ENCODE results near the gene B3GNT3.

- TF ChIP-seq, protein P1, sequence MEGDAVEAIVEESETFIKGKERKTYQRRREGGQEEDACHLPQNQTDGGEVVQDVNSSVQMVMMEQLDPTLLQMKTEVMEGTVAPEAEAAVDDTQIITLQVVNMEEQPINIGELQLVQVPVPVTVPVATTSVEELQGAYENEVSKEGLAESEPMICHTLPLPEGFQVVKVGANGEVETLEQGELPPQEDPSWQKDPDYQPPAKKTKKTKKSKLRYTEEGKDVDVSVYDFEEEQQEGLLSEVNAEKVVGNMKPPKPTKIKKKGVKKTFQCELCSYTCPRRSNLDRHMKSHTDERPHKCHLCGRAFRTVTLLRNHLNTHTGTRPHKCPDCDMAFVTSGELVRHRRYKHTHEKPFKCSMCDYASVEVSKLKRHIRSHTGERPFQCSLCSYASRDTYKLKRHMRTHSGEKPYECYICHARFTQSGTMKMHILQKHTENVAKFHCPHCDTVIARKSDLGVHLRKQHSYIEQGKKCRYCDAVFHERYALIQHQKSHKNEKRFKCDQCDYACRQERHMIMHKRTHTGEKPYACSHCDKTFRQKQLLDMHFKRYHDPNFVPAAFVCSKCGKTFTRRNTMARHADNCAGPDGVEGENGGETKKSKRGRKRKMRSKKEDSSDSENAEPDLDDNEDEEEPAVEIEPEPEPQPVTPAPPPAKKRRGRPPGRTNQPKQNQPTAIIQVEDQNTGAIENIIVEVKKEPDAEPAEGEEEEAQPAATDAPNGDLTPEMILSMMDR (IDR thresholded peaks at IDR 0.05; ENCODE audit: low read depth, low read length) = no peak
- TF ChIP-seq, protein P2, sequence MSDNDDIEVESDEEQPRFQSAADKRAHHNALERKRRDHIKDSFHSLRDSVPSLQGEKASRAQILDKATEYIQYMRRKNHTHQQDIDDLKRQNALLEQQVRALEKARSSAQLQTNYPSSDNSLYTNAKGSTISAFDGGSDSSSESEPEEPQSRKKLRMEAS (IDR thresholded peaks at IDR 0.05; ENCODE audit: low read depth, low read length) = no peak
- TF ChIP-seq POLR2A (IDR thresholded peaks at IDR 0.05; ENCODE audit: extremely low read depth, insufficient read length) = no peak
Observed at GRCh38 chr19:17749912-17750317, 45.0 kb upstream of the B3GNT3 start.

All from NB4 (cell line).